B cell (primary cell): Measurements from ENCODE around the gene C9orf152. TPM values are rescaled to one million over a fixed set of nuclear protein-coding genes. Genes with fewer than 3 reads are reported as not detected.

ENCODE experiments used
- ATAC-seq: fragments of 200-7000 bp; cut with Tn5 transposase; one replicate; pipeline ENCODE4 v1.10.0; 2021; ENCODE audit warnings: low read depth, mild to moderate bottlenecking, moderate number of reproducible peaks, moderate library complexity
- CTCF ChIA-PET: fragments of 350-600 bp; sonication (Branson Sonifier 250); formaldehyde crosslinking; loops from one replicate; lab custom pipeline; 2021; ENCODE audit warnings: antibody characterized with exemption, inconsistent platforms; lab: Charles Lee
- POLR2A ChIA-PET: fragments of 350-600 bp; sonication (Branson Sonifier 250); formaldehyde crosslinking; loops from one replicate; lab custom pipeline; 2021; ENCODE audit warnings: antibody characterized with exemption; lab: Charles Lee
- DNase-seq: peaks from one replicate; pipeline ENCODE4 v3.0.0; 2013
- H2AFZ ChIP-seq: 2 replicates; pipeline ENCODE4 v1.6.1; 2012; ENCODE audit warnings: mild to moderate bottlenecking, low read depth, low read length; ENCODE audit not compliant: insufficient read depth, poor library complexity, severe bottlenecking
- H3K27ac ChIP-seq, 2 donors: 1 replicate in 1 of 2; 2 replicates in 1 of 2; pipeline ENCODE4 v1.5.1; 2012 to 2013; ENCODE audit warnings: low read length in 2 of 2, mild to moderate bottlenecking in 2 of 2, moderate library complexity in 1 of 2
- H3K27me3 ChIP-seq, 4 experiments: fragments of 200-600 bp in 1 of 4; sonication (generic) in 1 of 4; replicated peaks in 1 of 4; 1 replicate in 2 of 4; 2 replicates in 2 of 4; pipeline versions ENCODE4 v1.6.1 to v1.7.0; 2013 to 2016; ENCODE audit warnings: low read length in 3 of 4, mild to moderate bottlenecking in 2 of 4, mixed read lengths in 1 of 4, moderate library complexity in 1 of 4; ENCODE audit not compliant: insufficient read depth in 4 of 4, control insufficient read depth in 3 of 4; ENCODE audit errors: control extremely low read depth in 1 of 4
- H3K36me3 ChIP-seq, 2 experiments: replicated peaks in 1 of 2; 1 replicate in 1 of 2; 2 replicates in 1 of 2; pipeline versions ENCODE4 v1.6.1 to v1.7.1; 2013; ENCODE audit warnings: low read length in 1 of 2; ENCODE audit not compliant: insufficient read depth in 2 of 2, control insufficient read depth in 1 of 2; ENCODE audit errors: control extremely low read depth in 1 of 2, extremely low read depth in 1 of 2
- H3K4me1 ChIP-seq, 2 donors: fragments of 200-600 bp in 1 of 2; sonication (generic) in 1 of 2; 1 replicate in 1 of 2; 2 replicates in 1 of 2; pipeline versions ENCODE4 v1.5.1 to v1.6.1; 2013 to 2017; ENCODE audit warnings: low read length in 2 of 2; ENCODE audit not compliant: control insufficient read depth in 2 of 2, insufficient read depth in 2 of 2
- H3K4me2 ChIP-seq: replicated peaks from 2 replicates; pipeline ENCODE3; 2012; ENCODE audit warnings: mild to moderate bottlenecking, low read depth, low read length; ENCODE audit not compliant: poor library complexity, severe bottlenecking
- H3K4me3 ChIP-seq, 5 experiments: fragments of 200-600 bp in 1 of 5; sonication (generic) in 1 of 5; 1 replicate in 3 of 5; 2 replicates in 2 of 5; pipeline versions ENCODE4 v1.5.1 to v1.7.0; 2011 to 2016; ENCODE audit warnings: low read length in 4 of 5, mild to moderate bottlenecking in 4 of 5, low read depth in 2 of 5, control low read depth in 1 of 5, moderate library complexity in 1 of 5; ENCODE audit not compliant: insufficient read depth in 1 of 5; ENCODE audit errors: control extremely low read depth in 1 of 5, extremely low read depth in 1 of 5
- H3K79me2 ChIP-seq: fragments of 200-600 bp; sonication (generic); one replicate; pipeline ENCODE4 v1.6.0; 2016; ENCODE audit warnings: low read length; ENCODE audit not compliant: control insufficient read depth, insufficient read depth
- H3K9ac ChIP-seq: fragments of 200-600 bp; sonication (generic); 2 replicates; pipeline ENCODE4 v1.6.1; 2017; ENCODE audit warnings: mild to moderate bottlenecking, low read length, moderate library complexity
- H3K9me3 ChIP-seq, 3 donors: one replicate each; pipeline versions ENCODE4 v1.6.1 to v1.7.1; 2013; ENCODE audit warnings: low read length in 2 of 3; ENCODE audit not compliant: control insufficient read depth in 2 of 3, insufficient read depth in 1 of 3; ENCODE audit errors: control extremely low read depth in 1 of 3
- H4K20me1 ChIP-seq: 2 replicates; pipeline ENCODE4 v1.6.0; 2012; ENCODE audit warnings: mild to moderate bottlenecking, low read length; ENCODE audit not compliant: insufficient read depth, control insufficient read depth, poor library complexity, severe bottlenecking
- H3K27ac Mint-ChIP-seq: one replicate; pipeline ENCODE4 v1.8.0; 2021; ENCODE audit warnings: mixed read lengths
- H3K27me3 Mint-ChIP-seq: one replicate; pipeline ENCODE4 v1.8.0; 2021; ENCODE audit warnings: mixed read lengths
- H3K4me1 Mint-ChIP-seq: one replicate; pipeline ENCODE4 v1.8.0; 2021; ENCODE audit warnings: mixed read lengths
- H3K4me3 Mint-ChIP-seq: one replicate; pipeline ENCODE4 v1.8.0; 2021; ENCODE audit warnings: mixed read lengths
- H3K9me3 Mint-ChIP-seq: one replicate; pipeline ENCODE4 v1.8.0; 2022; ENCODE audit warnings: mixed read lengths; ENCODE audit not compliant: insufficient read depth
- EZH2 ChIP-seq: IDR thresholded peaks from 2 replicates; pipeline ENCODE4 v1.6.1; 2012; ENCODE audit warnings: borderline replicate concordance, low read depth, mild to moderate bottlenecking, moderate library complexity, low read length; ENCODE audit not compliant: insufficient read depth, poor library complexity, severe bottlenecking
- WGBS: methylation state at CpG from one replicate; pipeline ENCODE4 v1.1.5; 2013; ENCODE audit warnings: missing lambda C conversion rate; ENCODE audit not compliant: insufficient coverage; 5-methylcytosine and 5-hydroxymethylcytosine counted together
- intact Hi-C: fragments of 100-400 bp; cut with micrococcal nuclease; formaldehyde crosslinking; loops from one replicate; pipeline ENCODE4 v1.10.0; 2022
- polyA plus RNA-seq: library from polyadenylated mRNA; depleted of rRNA; stranded (reverse); fragments of >200 nt; gene quantifications from 2 replicates; pipeline ENCODE4 v1.2.3, GENCODE V29; 2012
- total RNA-seq, 2 donors: library from RNA; stranded (reverse); fragments of 120-200 nt in 1 of 2; gene quantifications; 1 replicate in 1 of 2; 2 replicates in 1 of 2; pipeline versions ENCODE4 v1.2.3 to v1.2.4, GENCODE V29; 2013 to 2022
- TF ChIP-seq, protein P1 (sequence below): fragments of 200-600 bp; IDR thresholded peaks from one replicate; pipeline ENCODE4 v1.8.0; 2022; ENCODE audit warnings: antibody characterized with exemption, mild to moderate bottlenecking

The C9orf152 gene
- total and polyA plus RNA-seq, 2 donors (not counting 1 experiment from before 2014, with no cell fraction given), result not detected

DNA sequence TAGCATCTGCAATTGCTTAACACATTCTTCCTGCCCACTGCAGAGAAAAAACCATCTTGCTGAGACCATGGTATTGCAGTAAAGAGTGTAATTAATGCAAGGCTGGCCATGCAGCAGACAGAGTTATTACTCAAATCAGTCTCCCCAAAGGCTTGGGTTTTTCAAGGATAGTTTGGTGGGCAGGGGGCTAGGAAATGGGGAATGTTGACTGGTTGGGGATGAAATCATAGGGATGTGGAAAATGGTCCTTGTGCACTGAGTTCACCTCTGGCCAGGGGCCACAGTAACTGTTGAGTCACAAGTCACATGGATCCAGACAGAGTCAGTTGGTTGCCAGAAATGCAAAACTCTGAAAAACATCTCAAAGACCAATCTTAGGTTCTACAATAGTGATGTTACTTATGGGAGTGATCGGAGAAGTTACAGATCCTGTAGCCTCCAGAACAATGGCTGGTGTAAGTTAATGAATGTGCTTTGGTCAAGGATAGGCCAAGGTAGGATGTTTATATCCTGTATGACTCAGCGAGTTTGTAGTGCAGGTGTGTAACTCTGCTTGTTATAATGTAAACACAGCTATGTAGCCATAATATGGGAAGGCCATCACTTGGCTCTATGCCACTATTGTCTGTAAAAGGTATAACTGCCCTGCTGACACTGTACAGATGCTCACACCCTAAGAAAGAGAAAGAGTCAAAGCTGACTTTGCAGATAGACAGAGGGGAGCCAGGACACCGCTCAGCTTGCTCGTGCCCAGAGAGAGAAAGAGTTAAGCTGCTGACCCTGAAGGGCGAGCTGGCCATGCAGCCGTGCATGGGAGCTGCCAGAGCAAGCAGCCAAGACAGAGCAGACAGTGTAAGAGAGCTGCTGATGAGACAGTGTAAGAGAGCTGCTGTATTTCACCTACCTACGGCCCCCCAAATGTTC, 27.2 kb downstream of the C9orf152 start:
- Histone ChIP-seq H3K79me2 (no peaks in the 10 kb centered on the region), H4K20me1 (no peaks in the 10 kb centered on the region), H3K4me1 (peaks cover 0 to 2% of the 10 kb centered on the region in 2 donors), H3K36me3 (no peaks in the 10 kb centered on the region), H3K27ac (no peak overlapping the region), H2AFZ (no peak overlapping the region), H3K9ac (no peak overlapping the region), H3K4me3 (no peak overlapping the region), H3K9me3 (peaks cover 0 to 6% (median 0%) of the 10 kb centered on the region in 3 donors), H3K4me2 (no peak overlapping the region), H3K27me3 (no peaks in the 10 kb centered on the region)
- ChIA-PET POLR2A (no interaction called here), CTCF (interaction anchor here (0.7 to 2.0 kb wide), 7 partner anchors 10 to 300 kb away, joined by 3 to 5 read pairs (median 3); no protein-coding TSS in a partner anchor)
- Mint-ChIP-seq H3K27ac (no peak overlapping the region), H3K9me3 (peaks cover 3% of the 10 kb centered on the region), H3K27me3 (peaks cover 6% of the 10 kb centered on the region), H3K4me1 (peaks cover 7% of the 10 kb centered on the region), H3K4me3 (no peak overlapping the region)
- no peak for ATAC-seq
- 97% methylated on average over 7 of the region's 7 CpGs for WGBS
- no peak for TF ChIP-seq EZH2
- TF ChIP-seq, protein P1, sequence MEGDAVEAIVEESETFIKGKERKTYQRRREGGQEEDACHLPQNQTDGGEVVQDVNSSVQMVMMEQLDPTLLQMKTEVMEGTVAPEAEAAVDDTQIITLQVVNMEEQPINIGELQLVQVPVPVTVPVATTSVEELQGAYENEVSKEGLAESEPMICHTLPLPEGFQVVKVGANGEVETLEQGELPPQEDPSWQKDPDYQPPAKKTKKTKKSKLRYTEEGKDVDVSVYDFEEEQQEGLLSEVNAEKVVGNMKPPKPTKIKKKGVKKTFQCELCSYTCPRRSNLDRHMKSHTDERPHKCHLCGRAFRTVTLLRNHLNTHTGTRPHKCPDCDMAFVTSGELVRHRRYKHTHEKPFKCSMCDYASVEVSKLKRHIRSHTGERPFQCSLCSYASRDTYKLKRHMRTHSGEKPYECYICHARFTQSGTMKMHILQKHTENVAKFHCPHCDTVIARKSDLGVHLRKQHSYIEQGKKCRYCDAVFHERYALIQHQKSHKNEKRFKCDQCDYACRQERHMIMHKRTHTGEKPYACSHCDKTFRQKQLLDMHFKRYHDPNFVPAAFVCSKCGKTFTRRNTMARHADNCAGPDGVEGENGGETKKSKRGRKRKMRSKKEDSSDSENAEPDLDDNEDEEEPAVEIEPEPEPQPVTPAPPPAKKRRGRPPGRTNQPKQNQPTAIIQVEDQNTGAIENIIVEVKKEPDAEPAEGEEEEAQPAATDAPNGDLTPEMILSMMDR, result no peak
- intact Hi-C loops, result no loop called here
- no peak for DNase-seq

DNA sequence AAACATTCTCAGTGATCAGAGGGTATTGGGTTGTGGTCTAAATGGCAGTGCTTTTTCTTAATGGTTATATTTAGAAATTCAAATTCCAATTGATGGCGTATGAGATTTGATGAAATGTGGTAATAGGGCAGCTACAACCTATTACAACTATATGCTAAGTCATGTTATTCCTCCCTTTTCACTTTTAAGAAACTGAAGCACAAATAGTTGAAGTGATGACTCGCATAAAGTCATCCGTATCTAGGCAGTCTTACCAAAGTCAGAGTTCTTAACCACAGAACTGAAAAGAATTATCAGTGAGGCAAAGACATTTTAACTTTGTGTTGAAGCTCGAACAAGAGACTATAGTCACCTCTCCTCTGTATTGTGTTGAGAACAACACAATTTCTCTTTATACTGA, 28.2 kb downstream of the C9orf152 start:
- Histone ChIP-seq H3K4me3 (no peak overlapping the region), H3K4me1 (peaks cover 0 to 2% of the 10 kb centered on the region in 2 donors), H3K9me3 (peaks cover 0 to 6% (median 0%) of the 10 kb centered on the region in 3 donors), H3K4me2 (no peak overlapping the region), H2AFZ (no peak overlapping the region), H3K79me2 (no peaks in the 10 kb centered on the region), H3K27ac (no peak overlapping the region), H3K9ac (no peak overlapping the region), H3K27me3 (no peaks in the 10 kb centered on the region), H4K20me1 (no peaks in the 10 kb centered on the region), H3K36me3 (no peaks in the 10 kb centered on the region)
- TF ChIP-seq EZH2, result no peak
- TF ChIP-seq, protein P1, result no peak
- Mint-ChIP-seq H3K27me3 (peaks cover 6% of the 10 kb centered on the region), H3K27ac (no peak overlapping the region), H3K4me3 (no peak overlapping the region), H3K9me3 (peaks cover 3% of the 10 kb centered on the region), H3K4me1 (peaks cover 7% of the 10 kb centered on the region)
- no CpG with 5 or more reads among the region's 4 CpGs for WGBS
- DNase-seq (no peak), ATAC-seq (no peak)
- ChIA-PET POLR2A (no interaction called here), CTCF (interaction anchor here (1.0 to 2.0 kb wide), 5 partner anchors 8 to 299 kb away, joined by 3 to 8 read pairs (median 4); no protein-coding TSS in a partner anchor)
- intact Hi-C loops, result no loop called here
